HepG2 (cell line): ENCODE data around the gene P2RX3. TPM values are rescaled to one million over a fixed set of nuclear protein-coding genes. Genes with fewer than 3 reads are reported as not detected.

Experiments
- ATAC-seq: fragments of 200-7000 bp; cut with Tn5 transposase; 3 replicates; pipeline ENCODE4 v1.9.1; 2020; ENCODE audit warnings: mild to moderate bottlenecking, moderate library complexity
- BruUV-seq: library from RNA; stranded (reverse); fragments of 400-500 nt; replicated peaks from 2 replicates; lab custom pipeline; 2021; lab: Mats Ljungman, UMichigan
- CTCF ChIA-PET: fragments of 300-600 bp; formaldehyde crosslinking; extraction: SDS; loops from one replicate; lab custom pipeline; 2021; ENCODE audit warnings: low total read pairs, inconsistent platforms, low intra/inter-chr PET ratio; lab: Yijun Ruan, JAX
- POLR2A ChIA-PET: fragments of 350-600 bp; sonication (Branson Sonifier 250); formaldehyde crosslinking; loops from one replicate; lab custom pipeline; 2020; ENCODE audit warnings: antibody characterized with exemption, inconsistent platforms; lab: Yijun Ruan, JAX
- DNase-seq: peaks from one replicate; pipeline ENCODE4 v3.0.0-alpha.2; 2015; ENCODE audit warnings: low spot score
- FAIRE-seq: peaks from 3 replicates; lab custom pipeline; 2011; peaks lifted over from hg19 to GRCh38; lab: Jason Lieb, UNC
- H2AFZ ChIP-seq: one replicate; pipeline ENCODE4 v1.6.1; 2011; ENCODE audit warnings: low read length, inconsistent platforms
- H3K27ac ChIP-seq: fragments of 300-600 bp; 3 replicates; pipeline ENCODE4 v1.8.0; 2011; ENCODE audit warnings: mixed run types, mild to moderate bottlenecking, mixed read lengths, low read length, inconsistent platforms; ENCODE audit not compliant: insufficient read depth; ENCODE audit errors: extremely low read length
- H3K27me3 ChIP-seq, 2 experiments: fragments of 200-600 bp in 1 of 2; 2 replicates in 1 of 2; 3 replicates in 1 of 2; pipeline versions ENCODE4 v1.6.0 to v1.8.0; 2011; ENCODE audit warnings: low read length in 2 of 2, mild to moderate bottlenecking in 2 of 2, moderate library complexity in 2 of 2, inconsistent platforms in 1 of 2; ENCODE audit not compliant: insufficient read depth in 2 of 2, control insufficient read depth in 1 of 2
- H3K36me3 ChIP-seq, 2 experiments: fragments of 200-600 bp in 1 of 2; replicated peaks in 1 of 2; 2 replicates in 1 of 2; 3 replicates in 1 of 2; pipeline versions ENCODE4 v1.5.1 to v1.8.0; 2011; ENCODE audit warnings: low read length in 2 of 2, inconsistent platforms in 1 of 2; ENCODE audit not compliant: insufficient read depth in 2 of 2, control insufficient read depth in 1 of 2
- H3K4me1 ChIP-seq: 2 replicates; pipeline ENCODE4 v1.5.1; 2012; ENCODE audit warnings: low read length, inconsistent platforms; ENCODE audit not compliant: insufficient read depth
- H3K4me2 ChIP-seq: 2 replicates; pipeline ENCODE4 v1.6.0; 2011; ENCODE audit warnings: low read depth, low read length, inconsistent platforms
- H3K4me3 ChIP-seq, 3 experiments: fragments of 200-600 bp in 1 of 3; sonication (generic), shearing (Covaris generic) in 1 of 3; replicated peaks in 1 of 3; 2 replicates each; pipeline ENCODE4 v1.5.1; 2011 to 2016; ENCODE audit warnings: low read length in 3 of 3, inconsistent platforms in 2 of 3, low read depth in 2 of 3, mild to moderate bottlenecking in 2 of 3, control low read depth in 1 of 3, mixed read lengths in 1 of 3; ENCODE audit not compliant: insufficient read depth in 1 of 3
- H3K79me2 ChIP-seq: one replicate; pipeline ENCODE4 v1.6.1; 2011; ENCODE audit warnings: low read length, inconsistent platforms; ENCODE audit not compliant: insufficient read depth
- H3K9ac ChIP-seq: 2 replicates; pipeline ENCODE4 v1.6.0; 2011; ENCODE audit warnings: mild to moderate bottlenecking, low read depth, low read length, inconsistent platforms; ENCODE audit not compliant: insufficient read depth
- H3K9me3 ChIP-seq: 2 replicates; pipeline ENCODE4 v1.5.1; 2012; ENCODE audit warnings: mild to moderate bottlenecking, low read length
- H4K20me1 ChIP-seq: 2 replicates; pipeline ENCODE4 v1.6.0; 2011; ENCODE audit warnings: inconsistent platforms, mild to moderate bottlenecking, low read length, moderate library complexity; ENCODE audit not compliant: insufficient read depth
- HMGA1 ChIP-seq: sonication (generic); formaldehyde crosslinking; conservative IDR thresholded peaks from 2 replicates; pipeline ENCODE4 v1.4.0; 2020; ENCODE audit warnings: missing genetic modification reagents
- JUND ChIP-seq: sonication (generic); formaldehyde crosslinking; IDR thresholded peaks from 2 replicates; pipeline ENCODE4 v1.8.0; 2022; ENCODE audit warnings: mild to moderate bottlenecking, missing genetic modification reagents
- NBN ChIP-seq: fragments of 450-650 bp; conservative IDR thresholded peaks from 2 replicates; pipeline ENCODE4 v1.6.1; 2017
- TBP ChIP-seq: sonication (generic); formaldehyde crosslinking; IDR thresholded peaks from 2 replicates; pipeline ENCODE4 v1.5.0; 2020; ENCODE audit warnings: missing genetic modification reagents
- ZBTB7B ChIP-seq: sonication (generic); formaldehyde crosslinking; IDR thresholded peaks from 2 replicates; pipeline ENCODE4 v1.4.0; 2020; ENCODE audit warnings: missing genetic modification reagents
- ZNF136 ChIP-seq: sonication (generic); formaldehyde crosslinking; IDR thresholded peaks from 2 replicates; pipeline ENCODE4 v1.8.1; 2022; ENCODE audit warnings: low read depth, mild to moderate bottlenecking, moderate library complexity, missing genetic modification reagents
- ZNF160 ChIP-seq: sonication (generic); formaldehyde crosslinking; IDR thresholded peaks from 2 replicates; pipeline ENCODE4 v1.8.0; 2022; ENCODE audit warnings: mild to moderate bottlenecking, inconsistent platforms, missing genetic modification reagents
- ZNF224 ChIP-seq: sonication (generic); formaldehyde crosslinking; IDR thresholded peaks from 2 replicates; pipeline ENCODE4 v1.5.0; 2020; ENCODE audit warnings: mild to moderate bottlenecking, missing genetic modification reagents
- WGBS: methylation state at CpG from one replicate; pipeline ENCODE4 v1.1.6; 2017; ENCODE audit warnings: low lambda C conversion rate; 5-methylcytosine and 5-hydroxymethylcytosine counted together
- in situ Hi-C: cut with HindIII; loops from 2 replicates; pipeline ENCODE4 v1.10.0; 2017; ENCODE audit warnings: low pct_unique_long_range_greater_than_20kb; ENCODE audit not compliant: extremely low pct_ligation_motif_present
- intact Hi-C: fragments of 100-400 bp; cut with micrococcal nuclease; formaldehyde crosslinking; loops from one replicate; pipeline ENCODE4 v1.10.0; 2022; ENCODE audit not compliant: unreplicated experiment
- polyA plus RNA-seq, 8 experiments: library from polyadenylated mRNA; depleted of rRNA in 3 of 8; stranded (reverse) in 7 of 8; unstranded in 1 of 8; fragments of >200 nt; fragmentation: Illumina TruSeq in 4 of 8; extraction: Trizol in 4 of 8; gene quantifications; 2 replicates each; pipeline versions ENCODE4 v1.2.1 to v1.2.3, GENCODE V29; 2011 to 2016; ENCODE audit warnings: low read depth in 4 of 8, missing spikeins in 1 of 8, mixed read lengths in 1 of 8; ENCODE audit not compliant: insufficient read depth in 1 of 8
- total RNA-seq, 5 experiments: library from RNA; depleted of rRNA; stranded (reverse); fragments of >200 nt; fragmentation: Illumina TruSeq; extraction: Trizol; gene quantifications; 2 replicates each; pipeline ENCODE4 v1.2.3, GENCODE V29; 2016; ENCODE audit warnings: low read depth in 1 of 5
- TF ChIP-seq, protein P1 (sequence below): sonication (generic); formaldehyde crosslinking; IDR thresholded peaks from 2 replicates; pipeline ENCODE4 v1.4.0; 2020; ENCODE audit warnings: missing genetic modification reagents
- TF ChIP-seq, protein P2 (sequence below): sonication (generic); formaldehyde crosslinking; IDR thresholded peaks from 2 replicates; pipeline ENCODE4 v1.5.0; 2020; ENCODE audit warnings: mild to moderate bottlenecking, missing genetic modification reagents, borderline replicate concordance
- TF ChIP-seq, protein P3 (sequence below): sonication (generic); formaldehyde crosslinking; conservative IDR thresholded peaks from 2 replicates; pipeline ENCODE4 v1.8.0; 2022; ENCODE audit warnings: mild to moderate bottlenecking, moderate library complexity, missing genetic modification reagents

Gene P2RX3
- total and polyA plus RNA-seq, 2 of the 13 experiments (the other 11 are each of a cell fraction or from before 2014, with no cell fraction given): 0.08 TPM; not detected in 1

DNA sequence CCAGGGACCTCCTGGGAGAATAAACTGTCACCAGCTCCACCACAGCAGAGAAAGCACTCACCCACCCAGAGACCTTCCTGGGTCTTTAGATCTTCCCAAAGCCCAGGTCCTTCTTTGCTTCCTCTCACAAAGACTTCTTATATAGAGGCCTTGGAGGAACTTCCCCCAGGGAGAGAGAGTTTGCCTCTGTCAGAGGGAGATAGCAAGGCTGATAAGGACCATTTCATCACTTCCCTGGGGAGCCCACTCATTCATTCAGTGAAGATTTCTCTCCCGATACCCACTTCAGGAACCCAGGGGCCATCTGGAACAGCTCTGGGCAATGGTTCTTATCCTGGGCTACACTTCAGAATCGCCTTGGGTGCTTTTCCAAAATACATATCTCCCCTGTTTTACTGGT is 52.4 kb downstream of the P2RX3 start, which contains the start of gene PRG2:
TSS of gene PRG2 (minus strand) at position 116 of the 400 bp plus-strand sequence. CDS start 706 bp downstream, outside the sequence.
- WGBS: 50% methylated on average over 2 of the region's 2 CpGs
- POLR2A ChIA-PET: no interaction called here
- H3K9ac ChIP-seq: no peak within 1 kb of the TSS

More for the DNA sequence above, 52.4 kb downstream of the P2RX3 start, which contains the start of gene PRG2:
- DNase-seq (no peak), ATAC-seq (no peak), FAIRE-seq (no peak)
- no peaks in the 10 kb centered on the region for H4K20me1 ChIP-seq
- H3K4me3 ChIP-seq: no peak within 1 kb of the TSS
- no peak within 1 kb of the TSS for H2AFZ ChIP-seq
- BruUV-seq: no TSS peak
- no peaks in the 10 kb centered on the region for H3K9me3 ChIP-seq
- H3K4me1 ChIP-seq: no peaks in the 10 kb centered on the region
- no peak within 1 kb of the TSS for H3K27ac ChIP-seq
- H3K27me3 ChIP-seq: no peaks in the 10 kb centered on the region; a peak in 2 of 5 replicates
- TF ChIP-seq ZNF160 (CRISPR knock-in tag) (no peak), HMGA1 (CRISPR knock-in tag) (no peak), NBN (no peak), JUND (CRISPR knock-in tag) (no peak), TBP (CRISPR knock-in tag) (no peak), ZNF136 (no peak), ZNF224 (CRISPR knock-in tag) (no peak), ZBTB7B (CRISPR knock-in tag) (no peak)
- TF ChIP-seq, protein P1, sequence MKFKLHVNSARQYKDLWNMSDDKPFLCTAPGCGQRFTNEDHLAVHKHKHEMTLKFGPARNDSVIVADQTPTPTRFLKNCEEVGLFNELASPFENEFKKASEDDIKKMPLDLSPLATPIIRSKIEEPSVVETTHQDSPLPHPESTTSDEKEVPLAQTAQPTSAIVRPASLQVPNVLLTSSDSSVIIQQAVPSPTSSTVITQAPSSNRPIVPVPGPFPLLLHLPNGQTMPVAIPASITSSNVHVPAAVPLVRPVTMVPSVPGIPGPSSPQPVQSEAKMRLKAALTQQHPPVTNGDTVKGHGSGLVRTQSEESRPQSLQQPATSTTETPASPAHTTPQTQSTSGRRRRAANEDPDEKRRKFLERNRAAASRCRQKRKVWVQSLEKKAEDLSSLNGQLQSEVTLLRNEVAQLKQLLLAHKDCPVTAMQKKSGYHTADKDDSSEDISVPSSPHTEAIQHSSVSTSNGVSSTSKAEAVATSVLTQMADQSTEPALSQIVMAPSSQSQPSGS: no peak
- TF ChIP-seq, protein P2, sequence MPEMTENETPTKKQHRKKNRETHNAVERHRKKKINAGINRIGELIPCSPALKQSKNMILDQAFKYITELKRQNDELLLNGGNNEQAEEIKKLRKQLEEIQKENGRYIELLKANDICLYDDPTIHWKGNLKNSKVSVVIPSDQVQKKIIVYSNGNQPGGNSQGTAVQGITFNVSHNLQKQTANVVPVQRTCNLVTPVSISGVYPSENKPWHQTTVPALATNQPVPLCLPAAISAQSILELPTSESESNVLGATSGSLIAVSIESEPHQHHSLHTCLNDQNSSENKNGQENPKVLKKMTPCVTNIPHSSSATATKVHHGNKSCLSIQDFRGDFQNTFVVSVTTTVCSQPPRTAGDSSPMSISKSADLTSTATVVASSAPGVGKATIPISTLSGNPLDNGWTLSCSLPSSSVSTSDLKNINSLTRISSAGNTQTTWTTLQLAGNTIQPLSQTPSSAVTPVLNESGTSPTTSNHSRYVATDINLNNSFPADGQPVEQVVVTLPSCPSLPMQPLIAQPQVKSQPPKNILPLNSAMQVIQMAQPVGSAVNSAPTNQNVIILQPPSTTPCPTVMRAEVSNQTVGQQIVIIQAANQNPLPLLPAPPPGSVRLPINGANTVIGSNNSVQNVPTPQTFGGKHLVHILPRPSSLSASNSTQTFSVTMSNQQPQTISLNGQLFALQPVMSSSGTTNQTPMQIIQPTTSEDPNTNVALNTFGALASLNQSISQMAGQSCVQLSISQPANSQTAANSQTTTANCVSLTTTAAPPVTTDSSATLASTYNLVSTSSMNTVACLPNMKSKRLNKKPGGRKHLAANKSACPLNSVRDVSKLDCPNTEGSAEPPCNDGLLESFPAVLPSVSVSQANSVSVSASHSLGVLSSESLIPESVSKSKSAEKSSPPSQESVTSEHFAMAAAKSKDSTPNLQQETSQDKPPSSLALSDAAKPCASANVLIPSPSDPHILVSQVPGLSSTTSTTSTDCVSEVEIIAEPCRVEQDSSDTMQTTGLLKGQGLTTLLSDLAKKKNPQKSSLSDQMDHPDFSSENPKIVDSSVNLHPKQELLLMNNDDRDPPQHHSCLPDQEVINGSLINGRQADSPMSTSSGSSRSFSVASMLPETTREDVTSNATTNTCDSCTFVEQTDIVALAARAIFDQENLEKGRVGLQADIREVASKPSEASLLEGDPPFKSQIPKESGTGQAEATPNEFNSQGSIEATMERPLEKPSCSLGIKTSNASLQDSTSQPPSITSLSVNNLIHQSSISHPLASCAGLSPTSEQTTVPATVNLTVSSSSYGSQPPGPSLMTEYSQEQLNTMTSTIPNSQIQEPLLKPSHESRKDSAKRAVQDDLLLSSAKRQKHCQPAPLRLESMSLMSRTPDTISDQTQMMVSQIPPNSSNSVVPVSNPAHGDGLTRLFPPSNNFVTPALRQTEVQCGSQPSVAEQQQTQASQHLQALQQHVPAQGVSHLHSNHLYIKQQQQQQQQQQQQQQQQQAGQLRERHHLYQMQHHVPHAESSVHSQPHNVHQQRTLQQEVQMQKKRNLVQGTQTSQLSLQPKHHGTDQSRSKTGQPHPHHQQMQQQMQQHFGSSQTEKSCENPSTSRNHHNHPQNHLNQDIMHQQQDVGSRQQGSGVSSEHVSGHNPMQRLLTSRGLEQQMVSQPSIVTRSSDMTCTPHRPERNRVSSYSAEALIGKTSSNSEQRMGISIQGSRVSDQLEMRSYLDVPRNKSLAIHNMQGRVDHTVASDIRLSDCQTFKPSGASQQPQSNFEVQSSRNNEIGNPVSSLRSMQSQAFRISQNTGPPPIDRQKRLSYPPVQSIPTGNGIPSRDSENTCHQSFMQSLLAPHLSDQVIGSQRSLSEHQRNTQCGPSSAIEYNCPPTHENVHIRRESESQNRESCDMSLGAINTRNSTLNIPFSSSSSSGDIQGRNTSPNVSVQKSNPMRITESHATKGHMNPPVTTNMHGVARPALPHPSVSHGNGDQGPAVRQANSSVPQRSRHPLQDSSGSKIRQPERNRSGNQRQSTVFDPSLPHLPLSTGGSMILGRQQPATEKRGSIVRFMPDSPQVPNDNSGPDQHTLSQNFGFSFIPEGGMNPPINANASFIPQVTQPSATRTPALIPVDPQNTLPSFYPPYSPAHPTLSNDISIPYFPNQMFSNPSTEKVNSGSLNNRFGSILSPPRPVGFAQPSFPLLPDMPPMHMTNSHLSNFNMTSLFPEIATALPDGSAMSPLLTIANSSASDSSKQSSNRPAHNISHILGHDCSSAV (CRISPR knock-in tag): no peak
- TF ChIP-seq, protein P3, sequence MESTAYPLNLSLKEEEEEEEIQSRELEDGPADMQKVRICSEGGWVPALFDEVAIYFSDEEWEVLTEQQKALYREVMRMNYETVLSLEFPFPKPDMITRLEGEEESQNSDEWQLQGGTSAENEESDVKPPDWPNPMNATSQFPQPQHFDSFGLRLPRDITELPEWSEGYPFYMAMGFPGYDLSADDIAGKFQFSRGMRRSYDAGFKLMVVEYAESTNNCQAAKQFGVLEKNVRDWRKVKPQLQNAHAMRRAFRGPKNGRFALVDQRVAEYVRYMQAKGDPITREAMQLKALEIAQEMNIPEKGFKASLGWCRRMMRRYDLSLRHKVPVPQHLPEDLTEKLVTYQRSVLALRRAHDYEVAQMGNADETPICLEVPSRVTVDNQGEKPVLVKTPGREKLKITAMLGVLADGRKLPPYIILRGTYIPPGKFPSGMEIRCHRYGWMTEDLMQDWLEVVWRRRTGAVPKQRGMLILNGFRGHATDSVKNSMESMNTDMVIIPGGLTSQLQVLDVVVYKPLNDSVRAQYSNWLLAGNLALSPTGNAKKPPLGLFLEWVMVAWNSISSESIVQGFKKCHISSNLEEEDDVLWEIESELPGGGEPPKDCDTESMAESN (CRISPR knock-in tag): no peak
- H3K4me2 ChIP-seq: no peak within 1 kb of the TSS
- intact Hi-C loops (no loop called here), in situ Hi-C loops (no loop called here)
- H3K36me3 ChIP-seq: no peaks in the 10 kb centered on the region
- H3K79me2 ChIP-seq: no peaks in the 10 kb centered on the region
- CTCF ChIA-PET: no interaction called here
